Measurements from ENCODE around the gene OSBPL10.

DNA sequence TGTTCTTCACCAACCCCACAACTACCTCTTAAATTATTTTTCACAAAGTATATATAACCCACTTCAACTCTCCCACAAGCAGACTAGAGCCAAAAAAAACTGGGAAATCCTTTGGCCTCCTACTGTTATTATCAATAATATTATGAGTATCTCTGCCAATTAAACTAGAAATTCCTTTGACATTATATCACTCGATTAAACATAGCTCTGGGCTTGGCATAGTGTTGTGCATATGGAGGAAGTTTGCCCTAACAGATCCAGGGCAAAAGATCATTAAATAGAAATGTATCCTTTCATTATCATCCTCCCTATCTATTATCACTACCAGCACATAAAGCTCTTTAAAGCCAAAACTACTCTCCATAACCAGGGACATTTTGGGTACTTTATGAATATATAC is 74.9 kb downstream of the OSBPL10 start:
- TF ChIP-seq, protein P1, sequence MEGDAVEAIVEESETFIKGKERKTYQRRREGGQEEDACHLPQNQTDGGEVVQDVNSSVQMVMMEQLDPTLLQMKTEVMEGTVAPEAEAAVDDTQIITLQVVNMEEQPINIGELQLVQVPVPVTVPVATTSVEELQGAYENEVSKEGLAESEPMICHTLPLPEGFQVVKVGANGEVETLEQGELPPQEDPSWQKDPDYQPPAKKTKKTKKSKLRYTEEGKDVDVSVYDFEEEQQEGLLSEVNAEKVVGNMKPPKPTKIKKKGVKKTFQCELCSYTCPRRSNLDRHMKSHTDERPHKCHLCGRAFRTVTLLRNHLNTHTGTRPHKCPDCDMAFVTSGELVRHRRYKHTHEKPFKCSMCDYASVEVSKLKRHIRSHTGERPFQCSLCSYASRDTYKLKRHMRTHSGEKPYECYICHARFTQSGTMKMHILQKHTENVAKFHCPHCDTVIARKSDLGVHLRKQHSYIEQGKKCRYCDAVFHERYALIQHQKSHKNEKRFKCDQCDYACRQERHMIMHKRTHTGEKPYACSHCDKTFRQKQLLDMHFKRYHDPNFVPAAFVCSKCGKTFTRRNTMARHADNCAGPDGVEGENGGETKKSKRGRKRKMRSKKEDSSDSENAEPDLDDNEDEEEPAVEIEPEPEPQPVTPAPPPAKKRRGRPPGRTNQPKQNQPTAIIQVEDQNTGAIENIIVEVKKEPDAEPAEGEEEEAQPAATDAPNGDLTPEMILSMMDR (IDR thresholded peaks at IDR 0.05), result no peak
- TF ChIP-seq ZFX (IDR thresholded peaks at IDR 0.05; ENCODE audit: borderline replicate concordance), result no peak
